GM18520 (cell line): Measurements from ENCODE around the gene SNX7.

Source experiments
- ATAC-seq: cut with Tn5 transposase; IDR thresholded peaks from one replicate; pipeline ENCODE4 v1.9.1; 2021; ENCODE audit not compliant: unreplicated experiment

SNX7 gene

GRCh38 chr1:98764485-98764884, 103.0 kb downstream of the SNX7 start:
- ATAC-seq: no peak

GRCh38 chr1:98766255-98766654, 104.7 kb downstream of the SNX7 start:
- ATAC-seq: peak; percentile 62

GRCh38 chr1:98769162-98769561, 107.6 kb downstream of the SNX7 start:
- no peak for ATAC-seq

GRCh38 chr1:98781906-98782305, 120.4 kb downstream of the SNX7 start:
- no peak for ATAC-seq

- ATAC-seq: no peak
These were observed 122.3 kb downstream of the SNX7 start for GRCh38 chr1:98783821-98784220.

GRCh38 chr1:98791498-98791897, 130.0 kb downstream of the SNX7 start:
- ATAC-seq: no peak

GRCh38 chr1:98792123-98792522, 130.6 kb downstream of the SNX7 start:
- ATAC-seq: no peak

GRCh38 chr1:98793136-98793535, 131.6 kb downstream of the SNX7 start:
- ATAC-seq: no peak

GRCh38 chr1:98794196-98794886, 132.8 kb downstream of the SNX7 start:
- peak; percentile 96 for ATAC-seq

GRCh38 chr1:98796049-98796448, 134.5 kb downstream of the SNX7 start:
- ATAC-seq: no peak

- peak; percentile 30 for ATAC-seq
These were observed 136.0 kb downstream of the SNX7 start for GRCh38 chr1:98797506-98797905.
